H9 (cell line): Measurements from ENCODE around the gene MTHFS. TPM values are rescaled to one million over a fixed set of nuclear protein-coding genes. Genes with fewer than 3 reads are reported as not detected.

Source experiments
- DNase-seq: peaks from one replicate; pipeline ENCODE4 v3.0.0-alpha.2; 2017
- H2AFZ ChIP-seq: one replicate; pipeline ENCODE4 v1.6.1; 2013; ENCODE audit warnings: mild to moderate bottlenecking, low read length, control low read depth, moderate library complexity
- H2AK5ac ChIP-seq: 2 replicates; pipeline ENCODE4 v1.6.1; 2013; ENCODE audit warnings: low read length, control low read depth, mixed read lengths; ENCODE audit not compliant: insufficient read length
- H2BK120ac ChIP-seq: one replicate; pipeline ENCODE4 v1.6.1; 2013; ENCODE audit warnings: low read depth, mild to moderate bottlenecking, low read length, control low read depth, inconsistent platforms; ENCODE audit not compliant: poor library complexity, severe bottlenecking
- H2BK12ac ChIP-seq: 2 replicates; pipeline ENCODE4 v1.6.1; 2013; ENCODE audit warnings: low read length, control low read depth, mixed read lengths, low read depth; ENCODE audit not compliant: insufficient read length
- H2BK15ac ChIP-seq: 2 replicates; pipeline ENCODE4 v1.6.1; 2013; ENCODE audit warnings: low read depth, low read length, control low read depth
- H2BK20ac ChIP-seq: one replicate; pipeline ENCODE4 v1.6.1; 2013; ENCODE audit warnings: low read depth, mild to moderate bottlenecking, low read length, control low read depth, inconsistent platforms; ENCODE audit not compliant: poor library complexity, severe bottlenecking
- H2BK5ac ChIP-seq: 2 replicates; pipeline ENCODE4 v1.6.1; 2013; ENCODE audit warnings: low read length, control low read depth, mixed read lengths; ENCODE audit not compliant: insufficient read length
- H3K14ac ChIP-seq: 2 replicates; pipeline ENCODE4 v1.6.1; 2013; ENCODE audit warnings: low read length, control low read depth; ENCODE audit not compliant: insufficient read depth
- H3K18ac ChIP-seq: 2 replicates; pipeline ENCODE4 v1.6.1; 2013; ENCODE audit warnings: low read depth, mild to moderate bottlenecking, mixed read lengths, low read length, control low read depth; ENCODE audit not compliant: insufficient read length
- H3K23ac ChIP-seq: 2 replicates; pipeline ENCODE4 v1.6.1; 2013; ENCODE audit warnings: low read length, control low read depth, mixed read lengths, low read depth; ENCODE audit not compliant: insufficient read length
- H3K23me2 ChIP-seq: 2 replicates; pipeline ENCODE4 v1.6.1; 2013; ENCODE audit warnings: low read depth, mild to moderate bottlenecking, mixed read lengths, low read length, control low read depth; ENCODE audit not compliant: insufficient read length, poor library complexity, severe bottlenecking
- H3K27ac ChIP-seq: 2 replicates; pipeline ENCODE4 v1.5.1; 2013; ENCODE audit warnings: low read length, control low read depth, mixed read lengths, low read depth; ENCODE audit not compliant: insufficient read length
- H3K27me3 ChIP-seq: 2 replicates; pipeline ENCODE4 v1.6.1; 2013; ENCODE audit warnings: low read length, control low read depth, inconsistent platforms; ENCODE audit not compliant: insufficient read depth
- H3K4ac ChIP-seq: 2 replicates; pipeline ENCODE4 v1.6.1; 2013; ENCODE audit warnings: low read depth, mild to moderate bottlenecking, control low read depth, inconsistent platforms, low read length, moderate library complexity
- H3K4me1 ChIP-seq: 2 replicates; pipeline ENCODE4 v1.6.1; 2013; ENCODE audit warnings: low read length, control low read depth, inconsistent platforms; ENCODE audit not compliant: insufficient read depth
- H3K4me2 ChIP-seq: 2 replicates; pipeline ENCODE4 v1.6.1; 2013; ENCODE audit warnings: low read length, control low read depth, mixed read lengths; ENCODE audit not compliant: insufficient read length, insufficient read depth
- H3K56ac ChIP-seq: 2 replicates; pipeline ENCODE4 v1.6.1; 2013; ENCODE audit warnings: low read depth, mild to moderate bottlenecking, mixed read lengths, low read length, control low read depth; ENCODE audit not compliant: insufficient read length
- H3K79me1 ChIP-seq: 2 replicates; pipeline ENCODE4 v1.6.1; 2013; ENCODE audit warnings: low read depth, mild to moderate bottlenecking, moderate library complexity, low read length, control low read depth, inconsistent platforms; ENCODE audit not compliant: insufficient read depth, poor library complexity, severe bottlenecking
- H3K79me2 ChIP-seq: 2 replicates; pipeline ENCODE4 v1.6.1; 2013; ENCODE audit warnings: low read length, control low read depth, inconsistent platforms; ENCODE audit not compliant: insufficient read depth
- H3K9ac ChIP-seq: 2 replicates; pipeline ENCODE4 v1.6.1; 2013; ENCODE audit warnings: low read length, control low read depth, mixed read lengths; ENCODE audit not compliant: insufficient read length; ENCODE audit errors: extremely low read depth
- H3K9me3 ChIP-seq: one replicate; pipeline ENCODE4 v1.6.1; 2013; ENCODE audit warnings: low read depth, low read length, inconsistent platforms; ENCODE audit not compliant: control insufficient read depth
- H3T11ph ChIP-seq: one replicate; pipeline ENCODE4 v1.6.1; 2013; ENCODE audit warnings: mild to moderate bottlenecking, low read length, control low read depth, inconsistent platforms
- H4K20me1 ChIP-seq: one replicate; pipeline ENCODE4 v1.6.1; 2013; ENCODE audit not compliant: control insufficient read depth, insufficient read length, insufficient read depth
- H4K5ac ChIP-seq: 2 replicates; pipeline ENCODE4 v1.6.1; 2013; ENCODE audit warnings: low read depth, mild to moderate bottlenecking, mixed read lengths, low read length, control low read depth; ENCODE audit not compliant: insufficient read length
- H4K8ac ChIP-seq: replicated peaks from 2 replicates; pipeline ENCODE4 v1.6.1; 2013; ENCODE audit warnings: low read length, control low read depth, mixed read lengths, low read depth; ENCODE audit not compliant: insufficient read length
- H4K91ac ChIP-seq: 2 replicates; pipeline ENCODE4 v1.6.1; 2013; ENCODE audit warnings: low read depth, mild to moderate bottlenecking, moderate library complexity, mixed read lengths, low read length, control low read depth; ENCODE audit not compliant: insufficient read length
- H3K27ac Mint-ChIP-seq, 3 experiments: 2 replicates in 2 of 3; 3 replicates in 1 of 3; pipeline ENCODE4 v1.8.0; 2020 to 2021; ENCODE audit warnings: mixed read lengths in 3 of 3, mild to moderate bottlenecking in 1 of 3, moderate library complexity in 1 of 3
- H3K27me3 Mint-ChIP-seq: 2 replicates; pipeline ENCODE4 v1.8.0; 2021; ENCODE audit warnings: low read depth, mild to moderate bottlenecking, moderate library complexity, mixed read lengths
- H3K36me3 Mint-ChIP-seq, 3 experiments: 2 replicates in 2 of 3; 3 replicates in 1 of 3; pipeline ENCODE4 v1.8.0; 2020 to 2021; ENCODE audit warnings: low read depth in 3 of 3, mixed read lengths in 3 of 3; ENCODE audit not compliant: insufficient read depth in 1 of 3
- H3K4me1 Mint-ChIP-seq, 2 experiments: 2 replicates each; pipeline ENCODE4 v1.8.0; 2020; ENCODE audit warnings: mixed read lengths in 2 of 2
- H3K4me3 Mint-ChIP-seq, 2 experiments: 2 replicates in 1 of 2; 3 replicates in 1 of 2; pipeline ENCODE4 v1.8.0; 2020 to 2021; ENCODE audit warnings: mild to moderate bottlenecking in 2 of 2, mixed read lengths in 2 of 2, moderate library complexity in 1 of 2
- H3K9me3 Mint-ChIP-seq, 2 experiments: 2 replicates in 1 of 2; 3 replicates in 1 of 2; pipeline ENCODE4 v1.8.0; 2020; ENCODE audit warnings: mild to moderate bottlenecking in 2 of 2, mixed read lengths in 2 of 2, moderate library complexity in 1 of 2
- total RNA-seq: library from RNA; stranded (reverse); gene quantifications from 2 replicates; pipeline ENCODE4 v1.2.1, GENCODE V29; 2021
- TF ChIP-seq, protein P1 (sequence below): fragments of 200-600 bp; sonication (generic); conservative IDR thresholded peaks from 3 replicates; pipeline ENCODE4 v1.8.0; 2021; ENCODE audit warnings: antibody characterized with exemption, mild to moderate bottlenecking

Gene MTHFS
- total RNA-seq, 1 experiment from 2014 or later = 36.9 TPM

DNA sequence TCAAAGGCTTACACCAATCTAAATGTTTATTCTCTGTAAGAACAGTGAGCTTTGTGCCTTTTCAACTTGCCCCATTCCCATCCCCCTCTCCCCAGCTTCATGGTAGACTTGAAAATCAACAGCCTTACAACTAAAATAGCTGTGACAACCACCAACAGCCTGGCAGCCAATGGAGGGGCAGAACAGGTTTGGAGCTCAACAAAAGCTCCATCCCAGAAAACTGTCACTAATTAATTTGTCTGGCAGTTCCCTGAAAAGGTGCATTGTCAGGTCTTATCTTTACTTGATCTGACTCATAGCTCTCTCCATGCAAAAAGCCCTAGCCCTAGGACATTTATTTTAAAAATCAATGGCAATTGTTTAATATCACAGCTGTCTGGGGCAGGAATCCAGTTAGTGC, 22.6 kb downstream of the MTHFS start:
- no peak overlapping the region for H3K27ac Mint-ChIP-seq
- H2BK20ac ChIP-seq = no peak overlapping the region
- no peaks in the 10 kb centered on the region for H3K79me2 ChIP-seq
- H4K20me1 ChIP-seq = no peaks in the 10 kb centered on the region
- no peaks in the 10 kb centered on the region for H3K4me1 ChIP-seq
- H3K27me3 ChIP-seq = no peaks in the 10 kb centered on the region
- no peak overlapping the region for H3K4me2 ChIP-seq
- H4K8ac ChIP-seq = no peak overlapping the region
- no peak overlapping the region for H3K14ac ChIP-seq
- H3K27ac ChIP-seq = no peak overlapping the region
- no peaks in the 10 kb centered on the region for H3K23me2 ChIP-seq
- TF ChIP-seq, protein P1, sequence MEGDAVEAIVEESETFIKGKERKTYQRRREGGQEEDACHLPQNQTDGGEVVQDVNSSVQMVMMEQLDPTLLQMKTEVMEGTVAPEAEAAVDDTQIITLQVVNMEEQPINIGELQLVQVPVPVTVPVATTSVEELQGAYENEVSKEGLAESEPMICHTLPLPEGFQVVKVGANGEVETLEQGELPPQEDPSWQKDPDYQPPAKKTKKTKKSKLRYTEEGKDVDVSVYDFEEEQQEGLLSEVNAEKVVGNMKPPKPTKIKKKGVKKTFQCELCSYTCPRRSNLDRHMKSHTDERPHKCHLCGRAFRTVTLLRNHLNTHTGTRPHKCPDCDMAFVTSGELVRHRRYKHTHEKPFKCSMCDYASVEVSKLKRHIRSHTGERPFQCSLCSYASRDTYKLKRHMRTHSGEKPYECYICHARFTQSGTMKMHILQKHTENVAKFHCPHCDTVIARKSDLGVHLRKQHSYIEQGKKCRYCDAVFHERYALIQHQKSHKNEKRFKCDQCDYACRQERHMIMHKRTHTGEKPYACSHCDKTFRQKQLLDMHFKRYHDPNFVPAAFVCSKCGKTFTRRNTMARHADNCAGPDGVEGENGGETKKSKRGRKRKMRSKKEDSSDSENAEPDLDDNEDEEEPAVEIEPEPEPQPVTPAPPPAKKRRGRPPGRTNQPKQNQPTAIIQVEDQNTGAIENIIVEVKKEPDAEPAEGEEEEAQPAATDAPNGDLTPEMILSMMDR = no peak
- H3K4ac ChIP-seq = no peak overlapping the region
- H3K56ac ChIP-seq = no peak overlapping the region
- peaks cover 7% of the 10 kb centered on the region in 2 experiments for H3K4me1 Mint-ChIP-seq
- H3K18ac ChIP-seq = no peak overlapping the region
- H3K36me3 Mint-ChIP-seq = peaks cover 59 to 79% (median 77%) of the 10 kb centered on the region in 3 experiments
- H2AFZ ChIP-seq = no peak overlapping the region
- no peak for DNase-seq
- H3K23ac ChIP-seq = no peak overlapping the region
- H3K9ac ChIP-seq = no peak overlapping the region
- no peak overlapping the region for H2BK12ac ChIP-seq
- no peak overlapping the region for H2AK5ac ChIP-seq
- no peak overlapping the region for H2BK5ac ChIP-seq
- H2BK15ac ChIP-seq = no peak overlapping the region
- H4K91ac ChIP-seq = no peak overlapping the region
- peaks cover 19% of the 10 kb centered on the region for H3K9me3 ChIP-seq
- no peak overlapping the region for H3K4me3 Mint-ChIP-seq
- no peaks in the 10 kb centered on the region for H3K79me1 ChIP-seq
- H2BK120ac ChIP-seq = no peak overlapping the region
- no peak overlapping the region for H4K5ac ChIP-seq
- peaks cover 51 to 53% of the 10 kb centered on the region in 2 experiments for H3K9me3 Mint-ChIP-seq
- H3K27me3 Mint-ChIP-seq = no peaks in the 10 kb centered on the region
- H3T11ph ChIP-seq = no peak overlapping the region
